ENCODE results near the gene DPEP3.
"Not testable (repeated sequence)": the region's sequence is repeated elsewhere in the genome, so short reads cannot be mapped to it uniquely, and the experiment has no call there.

- TF ChIP-seq CTCF, POLR2A (IDR thresholded peaks at IDR 0.05): not testable (repeated sequence)
Measured at GRCh38 chr16:68009872-68010271, 29.6 kb upstream of the DPEP3 start.

Data from esophagus squamous epithelium (tissue), 4 donors.